RWPE1 (cell line): Measurements from ENCODE around the gene NXPE2.

Experiments
- CTCF ChIA-PET: fragments of 350-600 bp; sonication (Branson Sonifier 250); formaldehyde crosslinking; extraction: SDS; loops from one replicate; lab custom pipeline; 2021; lab: Yijun Ruan, JAX
- POLR2A ChIA-PET: fragments of 400-600 bp; formaldehyde crosslinking; extraction: SDS; loops from one replicate; lab custom pipeline; 2020; ENCODE audit warnings: antibody characterized with exemption; ENCODE audit not compliant: low non-redundant PET; lab: Yijun Ruan, JAX
- DNase-seq: peaks from one replicate; pipeline ENCODE4 v3.0.0; 2012; ENCODE audit warnings: low spot score
- H3K27ac ChIP-seq: fragments of 450-650 bp; 2 replicates; pipeline ENCODE4 v1.5.1; 2017
- TF ChIP-seq, protein P1 (sequence below): fragments of 450-650 bp; conservative IDR thresholded peaks from 2 replicates; pipeline ENCODE4 v1.5.1; 2017; ENCODE audit warnings: low read depth, mild to moderate bottlenecking

The NXPE2 gene

DNA sequence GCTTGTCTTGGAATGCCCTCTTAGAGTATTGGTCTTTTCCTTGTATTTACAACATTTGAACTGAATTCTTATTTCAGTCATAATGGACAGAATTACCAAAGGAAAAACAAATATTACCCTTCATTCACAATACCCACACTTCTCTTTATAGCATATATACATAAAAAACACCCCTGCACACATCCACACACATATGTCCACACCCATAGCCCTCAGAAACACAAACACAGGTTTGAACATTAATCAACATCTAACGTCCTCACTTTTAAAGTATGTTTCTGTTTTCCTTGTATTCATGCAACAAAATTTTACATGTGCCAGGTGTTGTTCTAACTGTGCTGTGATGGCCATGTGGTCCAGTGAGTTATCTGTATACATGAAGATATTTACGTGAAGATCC is 11.6 kb upstream of the NXPE2 start:
- CTCF ChIA-PET, result no interaction called here
- DNase-seq, result no peak
- no peak overlapping the region for H3K27ac ChIP-seq
- TF ChIP-seq, protein P1, sequence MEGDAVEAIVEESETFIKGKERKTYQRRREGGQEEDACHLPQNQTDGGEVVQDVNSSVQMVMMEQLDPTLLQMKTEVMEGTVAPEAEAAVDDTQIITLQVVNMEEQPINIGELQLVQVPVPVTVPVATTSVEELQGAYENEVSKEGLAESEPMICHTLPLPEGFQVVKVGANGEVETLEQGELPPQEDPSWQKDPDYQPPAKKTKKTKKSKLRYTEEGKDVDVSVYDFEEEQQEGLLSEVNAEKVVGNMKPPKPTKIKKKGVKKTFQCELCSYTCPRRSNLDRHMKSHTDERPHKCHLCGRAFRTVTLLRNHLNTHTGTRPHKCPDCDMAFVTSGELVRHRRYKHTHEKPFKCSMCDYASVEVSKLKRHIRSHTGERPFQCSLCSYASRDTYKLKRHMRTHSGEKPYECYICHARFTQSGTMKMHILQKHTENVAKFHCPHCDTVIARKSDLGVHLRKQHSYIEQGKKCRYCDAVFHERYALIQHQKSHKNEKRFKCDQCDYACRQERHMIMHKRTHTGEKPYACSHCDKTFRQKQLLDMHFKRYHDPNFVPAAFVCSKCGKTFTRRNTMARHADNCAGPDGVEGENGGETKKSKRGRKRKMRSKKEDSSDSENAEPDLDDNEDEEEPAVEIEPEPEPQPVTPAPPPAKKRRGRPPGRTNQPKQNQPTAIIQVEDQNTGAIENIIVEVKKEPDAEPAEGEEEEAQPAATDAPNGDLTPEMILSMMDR, result no peak
- POLR2A ChIA-PET, result no interaction called here

- CTCF ChIA-PET, result interaction anchor here (0.6 kb wide), 1 partner anchor 373 kb away, joined by 4 read pairs; no protein-coding TSS in a partner anchor
- no peak for DNase-seq
- H3K27ac ChIP-seq, result no peak overlapping the region
- TF ChIP-seq, protein P1, result no peak
- POLR2A ChIA-PET, result no interaction called here
These were observed 10.2 kb upstream of the NXPE2 start for GRCh38 chr11:114668109-114668508.

DNA sequence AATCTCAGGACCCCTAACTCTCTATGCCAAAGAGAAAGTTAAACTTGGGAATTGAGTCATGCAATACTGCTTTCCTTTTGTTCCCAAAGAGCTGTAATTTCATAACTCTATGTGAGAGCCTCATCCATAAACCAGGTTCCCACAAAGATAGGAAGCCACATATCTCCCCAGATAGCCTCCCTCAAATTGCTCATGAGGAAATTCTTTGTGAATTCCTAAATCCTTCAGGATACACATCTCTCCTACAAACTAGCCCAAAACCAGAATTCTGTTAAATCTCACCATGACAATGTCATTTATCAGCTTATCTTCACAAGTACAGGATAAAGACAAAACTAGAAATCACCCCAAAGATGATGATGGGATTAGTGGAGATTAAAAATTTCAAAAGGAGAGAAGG is 4.7 kb upstream of the NXPE2 start:
- no peak for DNase-seq
- POLR2A ChIA-PET, result no interaction called here
- CTCF ChIA-PET, result no interaction called here
- TF ChIP-seq, protein P1, result no peak
- H3K27ac ChIP-seq, result no peak overlapping the region

- ChIA-PET CTCF (no interaction called here), POLR2A (no interaction called here)
- TF ChIP-seq, protein P1, result no peak
- DNase-seq, result no peak
- H3K27ac ChIP-seq, result no peak overlapping the region
These were observed 1.2 kb downstream of the NXPE2 start for GRCh38 chr11:114679505-114679904.

DNA sequence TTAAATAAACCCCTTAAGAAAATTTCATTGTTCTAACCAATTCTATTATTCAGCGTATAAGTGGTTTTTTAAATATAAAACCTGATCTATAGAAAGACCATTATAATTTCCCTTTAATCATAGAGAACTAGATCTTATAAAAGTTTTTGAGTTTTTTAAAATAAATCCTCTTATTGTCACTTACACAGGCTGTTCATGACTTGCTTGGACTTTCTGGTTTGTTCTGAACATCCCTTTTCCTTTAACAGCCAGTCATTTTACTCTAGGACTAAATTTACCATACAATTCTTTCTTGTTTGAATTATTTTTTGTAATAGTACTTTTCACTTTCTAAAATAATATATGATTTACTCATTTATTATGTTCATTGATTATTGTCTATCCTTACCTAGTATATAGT is 4.7 kb downstream of the NXPE2 start:
- no peak overlapping the region for H3K27ac ChIP-seq
- TF ChIP-seq, protein P1, result no peak
- no peak for DNase-seq
- ChIA-PET CTCF (interaction anchor here (0.7 kb wide), 1 partner anchor 566 kb away, joined by 5 read pairs; no protein-coding TSS in a partner anchor), POLR2A (no interaction called here)

GRCh38 chr11:114684636-114685035 is 6.3 kb downstream of the NXPE2 start:
- TF ChIP-seq, protein P1, result no peak
- no peak overlapping the region for H3K27ac ChIP-seq
- DNase-seq, result no peak
- ChIA-PET POLR2A (no interaction called here), CTCF (no interaction called here)

DNA sequence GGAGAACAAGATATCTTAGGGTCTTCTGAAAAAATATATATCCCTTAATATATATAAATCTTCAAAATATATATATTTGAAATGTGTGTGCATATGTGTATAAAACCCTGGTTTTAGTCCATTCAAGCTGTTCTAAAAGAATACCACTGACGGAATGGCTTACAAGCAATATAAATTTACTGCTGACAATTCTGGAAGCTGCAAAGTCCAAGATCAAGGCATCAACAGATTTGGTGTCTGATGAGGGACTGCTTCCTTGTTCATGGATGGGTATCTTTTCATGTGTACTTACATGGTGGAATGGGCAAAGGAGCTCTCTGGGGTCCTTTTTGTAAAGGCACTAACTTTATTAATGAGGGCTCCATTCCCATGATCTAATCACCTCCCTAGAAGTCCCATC is 6.8 kb downstream of the NXPE2 start:
- no peak for DNase-seq
- TF ChIP-seq, protein P1, result no peak
- no peak overlapping the region for H3K27ac ChIP-seq
- CTCF ChIA-PET, result no interaction called here
- POLR2A ChIA-PET, result no interaction called here
